Breast epithelium (tissue), 3 donors: ENCODE results near the gene POLR3G.

ENCODE experiments used
- POLR2A ChIP-seq: fragments of 450-650 bp; IDR thresholded peaks from one replicate; pipeline ENCODE4 v1.6.1; 2016; ENCODE audit warnings: antibody characterized with exemption, mild to moderate bottlenecking, moderate library complexity
- TF ChIP-seq, protein P1 (sequence below), 3 donors: fragments of 450-650 bp; IDR thresholded peaks; one replicate each; pipeline ENCODE4 v1.5.1; 2016 to 2017; ENCODE audit warnings: antibody characterized with exemption in 3 of 3, mild to moderate bottlenecking in 3 of 3, moderate library complexity in 3 of 3

- TF ChIP-seq, protein P1, sequence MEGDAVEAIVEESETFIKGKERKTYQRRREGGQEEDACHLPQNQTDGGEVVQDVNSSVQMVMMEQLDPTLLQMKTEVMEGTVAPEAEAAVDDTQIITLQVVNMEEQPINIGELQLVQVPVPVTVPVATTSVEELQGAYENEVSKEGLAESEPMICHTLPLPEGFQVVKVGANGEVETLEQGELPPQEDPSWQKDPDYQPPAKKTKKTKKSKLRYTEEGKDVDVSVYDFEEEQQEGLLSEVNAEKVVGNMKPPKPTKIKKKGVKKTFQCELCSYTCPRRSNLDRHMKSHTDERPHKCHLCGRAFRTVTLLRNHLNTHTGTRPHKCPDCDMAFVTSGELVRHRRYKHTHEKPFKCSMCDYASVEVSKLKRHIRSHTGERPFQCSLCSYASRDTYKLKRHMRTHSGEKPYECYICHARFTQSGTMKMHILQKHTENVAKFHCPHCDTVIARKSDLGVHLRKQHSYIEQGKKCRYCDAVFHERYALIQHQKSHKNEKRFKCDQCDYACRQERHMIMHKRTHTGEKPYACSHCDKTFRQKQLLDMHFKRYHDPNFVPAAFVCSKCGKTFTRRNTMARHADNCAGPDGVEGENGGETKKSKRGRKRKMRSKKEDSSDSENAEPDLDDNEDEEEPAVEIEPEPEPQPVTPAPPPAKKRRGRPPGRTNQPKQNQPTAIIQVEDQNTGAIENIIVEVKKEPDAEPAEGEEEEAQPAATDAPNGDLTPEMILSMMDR (IDR thresholded peaks at IDR 0.05) = no peak
- TF ChIP-seq POLR2A = no peak
These were observed 14.1 kb downstream of the POLR3G start for GRCh38 chr5:90488791-90489190.
